Measurements from ENCODE around the gene IMPG2.

IMPG2 gene

DNA sequence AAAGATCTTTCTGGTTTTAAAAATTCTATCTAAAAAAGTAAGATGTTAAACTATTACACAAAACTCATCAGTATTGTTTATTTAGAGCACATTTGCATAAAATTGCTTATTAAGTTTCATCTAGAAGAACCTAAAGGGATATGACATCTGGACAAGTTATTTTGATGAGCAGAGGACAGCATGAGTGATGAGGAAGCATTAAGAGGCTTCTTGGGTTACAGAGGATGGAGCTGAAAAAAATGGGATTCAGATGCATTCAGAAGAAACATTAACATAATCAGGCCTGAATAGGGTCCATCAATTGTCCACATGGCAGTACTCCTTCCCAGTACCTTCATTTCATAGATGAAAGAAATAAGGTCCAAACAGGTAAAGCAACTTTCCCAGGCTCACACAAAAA, 41.6 kb downstream of the IMPG2 start:
- in situ Hi-C loops (cut with MboI; ENCODE audit: low sequenced_read_pairs): no loop called here

DNA sequence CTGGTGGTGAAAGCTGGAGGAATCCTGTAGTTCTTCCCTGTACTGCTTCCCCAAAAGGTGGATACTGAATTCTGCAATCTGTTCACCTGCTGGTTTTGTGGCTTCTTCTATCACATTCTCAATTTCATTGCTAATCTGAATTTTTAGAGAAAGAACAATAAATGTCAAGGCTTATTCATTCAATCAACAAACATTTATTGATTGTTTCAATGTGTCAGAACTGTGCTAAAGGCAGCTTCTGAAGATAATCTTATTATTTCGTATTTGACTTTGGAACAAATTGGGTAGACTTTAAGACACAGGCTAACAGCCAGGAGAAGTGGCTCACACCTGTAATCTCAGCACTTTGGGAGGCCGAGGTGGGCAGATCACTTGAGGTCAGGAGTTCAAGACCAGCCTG, 46.8 kb downstream of the IMPG2 start:
- in situ Hi-C loops (cut with MboI; ENCODE audit: low sequenced_read_pairs): no loop called here

DNA sequence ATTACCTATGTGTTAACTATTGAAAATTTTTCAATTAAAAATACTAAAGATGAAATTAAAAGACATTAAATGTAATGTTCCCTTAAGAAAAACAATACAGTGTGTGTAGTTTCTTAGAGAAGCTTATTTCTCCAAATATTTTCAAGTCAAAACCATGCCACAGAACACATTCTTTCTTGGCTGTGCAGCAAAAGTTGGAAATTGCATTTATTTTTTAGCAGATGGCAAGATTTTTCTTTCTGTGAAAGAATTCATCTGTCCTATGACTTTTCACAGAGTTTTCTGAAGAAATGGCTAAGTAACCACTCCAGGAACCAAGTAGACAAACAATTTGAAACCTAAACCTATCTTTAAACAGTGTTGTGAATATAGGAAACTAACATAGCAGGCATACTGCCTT, 47.2 kb downstream of the IMPG2 start:
- in situ Hi-C loops (cut with MboI; ENCODE audit: low sequenced_read_pairs): no loop called here

DNA sequence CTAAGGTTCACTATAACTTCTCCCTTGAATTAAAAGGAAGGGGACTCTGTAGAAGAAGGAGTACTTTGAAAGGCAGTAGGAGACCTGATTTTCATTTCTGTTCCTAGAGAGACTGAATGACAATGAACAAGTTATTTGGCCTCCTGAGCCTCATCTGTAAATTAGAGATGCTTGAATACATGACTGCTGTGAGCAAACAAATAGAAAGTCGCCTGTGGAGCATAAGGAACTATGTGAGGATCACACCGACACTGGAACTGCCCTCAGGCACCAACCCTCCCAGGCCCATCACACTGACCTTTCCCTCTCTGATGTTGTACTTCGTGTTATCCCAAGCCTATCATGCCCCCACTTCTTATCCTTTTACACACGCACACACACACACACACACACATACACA, 48.6 kb downstream of the IMPG2 start:
- in situ Hi-C loops (cut with MboI; ENCODE audit: low sequenced_read_pairs): no loop called here

DNA sequence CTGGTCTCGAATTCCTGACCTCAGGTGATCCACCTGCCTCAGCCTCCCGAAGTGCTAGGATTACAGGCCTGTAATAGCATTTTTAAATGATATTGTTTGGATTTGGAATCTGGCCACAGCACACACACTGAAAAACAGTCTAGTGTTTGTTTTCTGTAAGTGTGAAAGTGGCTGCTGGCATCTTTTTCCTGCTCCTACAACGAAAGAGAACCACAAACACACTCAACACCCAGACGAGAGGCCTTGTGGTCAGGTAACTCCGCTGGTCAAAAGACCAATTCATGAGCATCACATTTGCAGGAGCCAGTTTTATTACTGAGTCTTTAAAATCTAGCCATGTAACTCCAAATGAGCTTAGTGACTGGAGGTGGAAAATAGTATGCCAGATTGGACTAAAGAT, 50.2 kb downstream of the IMPG2 start:
- in situ Hi-C loops (cut with MboI; ENCODE audit: low sequenced_read_pairs): no loop called here

DNA sequence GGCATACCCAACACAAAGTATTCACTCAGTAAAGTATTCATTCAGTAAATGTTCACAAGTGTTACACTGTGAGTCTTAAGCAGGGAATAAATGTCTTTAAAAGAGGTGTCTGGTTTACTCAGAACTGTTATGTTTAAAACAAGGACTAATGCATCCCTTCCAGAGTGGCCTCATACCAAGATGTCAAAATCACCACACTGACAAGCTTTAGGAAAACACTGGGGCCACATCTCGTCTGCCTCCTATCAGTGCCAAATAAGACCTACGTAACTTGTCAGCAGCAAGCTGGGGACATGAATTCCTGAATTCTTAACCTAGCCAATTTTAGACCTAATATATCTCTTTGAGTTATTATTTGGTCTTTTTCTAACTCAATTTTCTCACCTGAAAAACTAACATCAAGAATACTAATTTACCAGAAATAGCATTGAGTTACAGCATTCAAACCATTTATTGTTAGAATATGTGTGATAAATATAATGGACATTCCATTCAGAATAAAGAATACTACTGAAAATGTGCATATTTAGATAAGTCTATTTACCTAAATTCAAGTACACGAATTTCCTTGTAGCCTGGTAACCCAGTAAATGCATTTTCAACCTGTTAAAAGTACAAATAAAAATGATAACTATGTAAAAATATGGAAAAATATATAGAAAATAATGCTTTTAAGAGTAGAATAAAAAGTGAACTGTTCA, 51.3 kb downstream of the IMPG2 start:
- in situ Hi-C loops (cut with MboI; ENCODE audit: low sequenced_read_pairs): no loop called here

DNA sequence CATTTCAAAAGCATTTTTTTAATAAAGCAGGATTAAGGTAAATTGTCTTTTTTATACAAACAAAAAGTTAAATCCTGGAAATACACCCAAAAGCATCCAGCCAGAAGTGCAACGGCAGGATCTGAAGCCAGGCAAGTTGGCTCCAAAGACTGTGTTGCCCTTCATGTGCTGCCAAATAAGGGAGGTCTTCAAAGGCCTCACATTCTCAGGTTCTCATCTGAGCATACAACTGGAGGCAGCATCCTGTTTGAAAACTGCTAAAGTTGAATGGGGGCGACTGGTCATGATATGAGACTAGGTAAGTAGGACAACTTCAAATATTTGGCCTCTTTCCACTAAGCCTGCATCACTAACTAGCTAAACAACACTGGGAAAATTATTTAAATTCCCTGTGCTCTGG, 52.2 kb downstream of the IMPG2 start:
- in situ Hi-C loops (cut with MboI; ENCODE audit: low sequenced_read_pairs): no loop called here

DNA sequence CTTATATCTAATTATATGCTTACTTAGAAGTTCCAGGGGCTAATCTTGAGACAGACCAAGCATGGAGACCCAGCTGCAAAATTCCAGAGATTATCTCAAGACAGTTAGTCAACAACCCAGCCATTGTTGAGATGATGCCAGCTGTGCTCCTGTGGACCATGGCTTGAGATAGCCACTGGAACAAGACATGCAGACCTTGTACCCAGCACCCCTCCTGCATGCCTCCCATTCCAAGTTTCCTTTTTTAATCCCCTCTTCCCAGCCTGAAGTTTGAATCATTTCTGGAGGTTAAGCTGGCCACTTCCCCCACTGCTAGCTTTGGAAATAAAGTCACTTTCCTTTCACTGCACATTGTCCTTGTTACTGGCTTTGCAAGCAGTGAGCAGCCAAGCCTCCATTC, 53.8 kb downstream of the IMPG2 start:
- in situ Hi-C loops (cut with MboI; ENCODE audit: low sequenced_read_pairs): no loop called here

DNA sequence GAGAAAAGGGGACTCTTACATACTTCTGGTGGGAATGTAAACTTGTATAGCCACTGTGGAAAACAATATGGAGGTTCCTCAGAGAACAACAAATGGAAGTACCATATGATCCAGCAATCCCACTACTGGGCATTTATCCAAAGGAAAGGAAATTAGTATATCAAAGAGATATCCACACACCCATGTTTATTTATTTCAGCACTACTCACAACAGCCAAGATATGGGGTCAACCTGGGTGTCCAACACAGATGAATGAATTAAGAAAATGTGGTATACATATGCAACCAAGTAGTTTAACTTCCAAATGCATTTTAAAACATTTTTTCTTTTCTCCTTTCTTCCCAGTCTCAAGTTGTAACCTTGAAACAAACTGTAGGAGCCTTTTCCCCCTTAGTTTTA, 54.3 kb downstream of the IMPG2 start:
- in situ Hi-C loops (cut with MboI; ENCODE audit: low sequenced_read_pairs): no loop called here

DNA sequence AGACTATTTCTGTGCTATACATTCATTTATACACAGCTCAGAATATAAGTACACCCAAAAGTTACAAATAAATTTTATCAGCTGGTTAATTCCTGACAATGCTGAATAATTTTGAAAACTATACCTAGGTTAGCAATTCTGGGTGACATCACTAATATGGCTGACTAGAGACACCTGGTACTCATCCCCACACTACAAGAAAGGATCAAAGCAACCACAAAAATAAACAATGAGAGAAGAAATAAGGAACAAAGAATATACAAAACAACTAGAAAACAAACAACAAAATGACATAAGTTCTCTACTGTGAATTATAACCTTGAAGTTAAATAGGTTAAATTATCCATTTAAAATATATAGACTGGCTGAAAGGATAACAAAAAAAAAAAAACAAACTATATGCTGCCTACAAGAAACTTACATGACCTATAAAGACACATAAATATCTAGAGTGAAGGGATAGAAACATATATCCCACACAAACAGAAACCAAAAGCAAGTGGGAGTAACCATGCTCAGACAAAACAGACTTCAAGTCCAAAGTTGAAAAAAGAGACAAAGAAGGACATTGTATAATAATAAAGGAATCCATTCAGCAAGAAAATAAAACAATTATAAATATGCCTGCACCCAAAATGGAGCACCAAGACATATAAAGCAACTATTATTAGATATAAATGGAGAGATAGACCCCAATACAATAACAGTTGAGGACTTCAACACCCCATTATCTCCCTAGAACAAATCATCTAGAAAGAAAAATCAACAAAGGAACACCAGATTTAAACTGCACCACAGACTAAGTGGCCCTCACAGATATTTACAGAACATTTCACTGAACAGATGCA, 57.8 kb downstream of the IMPG2 start:
- in situ Hi-C loops (cut with MboI; ENCODE audit: low sequenced_read_pairs): no loop called here

DNA sequence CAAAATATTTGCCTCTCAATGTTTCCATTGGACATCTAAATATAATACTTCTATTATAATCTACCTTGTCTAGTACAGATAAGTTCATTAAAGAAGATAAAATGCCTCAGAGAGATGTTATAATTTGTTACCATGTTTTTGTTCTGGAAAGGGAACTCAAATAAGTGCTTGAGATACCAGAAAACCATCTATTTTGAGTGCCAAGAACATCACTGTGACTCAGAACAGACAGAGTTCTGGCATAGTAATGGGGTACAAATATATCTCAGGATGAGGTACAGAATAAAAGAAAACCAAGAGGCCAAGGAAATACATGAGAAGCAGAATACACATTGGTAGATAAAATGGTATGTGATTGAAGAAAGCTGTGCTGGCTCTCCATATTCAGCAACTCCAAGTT, 58.9 kb downstream of the IMPG2 start:
- in situ Hi-C loops (cut with MboI; ENCODE audit: low sequenced_read_pairs): no loop called here

DNA sequence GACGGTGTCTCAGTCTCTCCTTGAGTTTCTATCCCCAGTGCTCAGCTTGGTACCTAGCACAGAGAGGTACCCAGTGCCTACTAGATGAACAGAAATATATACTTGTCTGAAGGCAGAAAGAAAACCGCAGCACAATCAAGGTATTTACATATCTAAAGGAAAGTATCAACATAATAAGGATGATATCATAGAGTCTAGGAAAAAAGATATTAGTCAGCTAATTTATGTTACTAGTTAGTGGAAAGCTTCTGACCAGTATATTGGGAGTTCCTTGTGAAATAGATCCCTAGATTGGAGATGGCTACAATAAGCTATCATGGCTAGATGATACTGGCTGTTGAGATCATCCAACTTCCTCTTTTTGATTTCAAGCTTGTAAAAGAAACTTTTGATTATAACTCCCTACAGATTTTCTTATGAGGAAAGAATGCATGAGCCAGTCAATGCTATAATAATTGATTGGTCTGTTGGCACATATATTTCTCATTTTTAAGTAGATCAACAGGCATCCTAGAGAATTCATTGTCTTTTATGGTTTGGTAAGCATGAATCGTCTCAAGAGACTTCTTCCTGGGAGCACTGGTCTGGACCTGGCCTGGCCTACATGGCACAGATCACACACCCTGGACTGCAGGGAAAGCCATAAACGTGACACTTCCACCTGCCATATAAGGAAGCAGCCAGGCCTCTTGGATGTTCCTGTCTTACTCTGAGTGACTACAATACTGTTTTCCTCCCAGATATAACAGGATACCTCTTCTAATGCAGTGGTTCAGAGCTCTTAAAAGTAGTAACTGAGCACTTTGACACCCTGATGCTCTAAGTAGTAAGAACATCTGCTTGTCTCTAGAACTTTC, 60.7 kb downstream of the IMPG2 start:
- in situ Hi-C loops (cut with MboI; ENCODE audit: low sequenced_read_pairs): no loop called here

DNA sequence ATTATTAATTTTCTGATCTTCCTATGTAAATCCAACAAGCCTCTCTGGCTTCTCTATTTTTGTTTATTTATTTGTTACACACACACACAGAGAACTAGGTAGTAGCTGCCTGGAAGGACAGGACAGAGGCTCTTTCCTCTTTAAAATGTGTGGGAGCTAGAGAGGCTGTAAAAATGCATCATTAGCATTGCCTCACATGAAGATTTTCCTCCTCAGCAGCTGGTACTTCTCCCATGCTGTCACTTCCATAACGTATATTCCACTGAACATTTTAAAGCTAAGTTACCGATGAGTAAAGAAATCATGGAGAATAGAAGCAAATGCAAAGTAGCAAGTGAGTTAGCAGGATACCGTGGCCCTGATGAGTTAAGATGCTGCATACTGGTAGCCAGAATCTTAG, 63.9 kb downstream of the IMPG2 start:
- in situ Hi-C loops (cut with MboI; ENCODE audit: low sequenced_read_pairs): no loop called here

DNA sequence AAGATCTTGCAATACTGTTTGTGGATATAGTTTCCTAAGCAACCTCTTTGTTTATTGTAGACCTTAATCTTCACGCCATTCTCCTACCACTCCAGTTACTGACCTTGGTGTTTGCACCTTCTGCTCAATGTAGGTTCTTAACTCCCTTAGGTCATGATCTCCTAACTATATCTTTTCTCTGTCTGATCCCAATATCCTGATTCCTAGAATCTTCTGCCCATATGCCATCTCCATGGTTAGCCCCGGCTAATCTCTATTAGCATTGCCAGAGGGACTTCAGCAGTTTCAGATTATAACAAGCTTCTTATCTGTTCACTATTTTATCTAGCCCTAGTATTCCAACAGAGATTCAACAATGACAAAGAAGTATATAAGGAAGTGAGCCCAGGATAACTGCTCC, 64.9 kb downstream of the IMPG2 start:
- in situ Hi-C loops (cut with MboI; ENCODE audit: low sequenced_read_pairs): no loop called here

DNA sequence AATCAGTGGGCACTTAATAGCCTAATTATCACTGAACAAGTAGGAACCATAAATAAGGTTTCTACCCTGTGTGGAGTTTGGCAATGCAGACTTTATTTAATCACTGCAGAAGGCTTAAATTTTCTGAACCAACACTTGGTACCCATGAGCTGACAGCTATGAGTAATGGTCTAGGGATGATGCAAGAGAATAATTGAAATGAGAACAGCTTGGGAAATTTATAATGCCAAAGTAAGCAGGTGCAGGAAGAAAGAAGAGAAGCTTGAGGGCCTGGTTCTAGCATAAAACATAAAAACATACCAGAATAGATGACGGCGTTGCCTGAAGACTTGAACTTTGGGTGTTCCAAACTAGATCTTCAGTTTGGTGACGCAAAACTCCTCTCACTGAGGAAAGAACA, 67.0 kb downstream of the IMPG2 start:
- in situ Hi-C loops (cut with MboI; ENCODE audit: low sequenced_read_pairs): no loop called here

DNA sequence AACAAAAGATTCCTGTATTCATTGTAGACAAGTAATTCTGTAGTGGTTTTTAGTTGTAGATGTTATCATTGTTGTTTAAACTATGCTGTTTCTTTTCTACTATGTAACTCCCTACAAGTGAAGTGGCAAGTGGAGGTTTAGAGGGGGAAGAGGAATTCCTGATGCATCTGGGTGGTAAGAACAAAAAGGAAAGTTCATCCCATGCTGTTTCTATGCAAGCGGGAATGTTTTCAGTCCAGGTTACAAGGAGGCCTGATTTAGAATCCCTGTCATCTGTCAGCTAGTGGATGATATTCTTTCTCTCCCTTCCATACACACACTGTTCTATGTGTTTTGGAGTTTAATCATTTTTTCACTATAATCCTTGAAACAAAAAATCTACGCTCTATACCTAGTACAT, 67.4 kb downstream of the IMPG2 start:
- in situ Hi-C loops (cut with MboI; ENCODE audit: low sequenced_read_pairs): no loop called here

DNA sequence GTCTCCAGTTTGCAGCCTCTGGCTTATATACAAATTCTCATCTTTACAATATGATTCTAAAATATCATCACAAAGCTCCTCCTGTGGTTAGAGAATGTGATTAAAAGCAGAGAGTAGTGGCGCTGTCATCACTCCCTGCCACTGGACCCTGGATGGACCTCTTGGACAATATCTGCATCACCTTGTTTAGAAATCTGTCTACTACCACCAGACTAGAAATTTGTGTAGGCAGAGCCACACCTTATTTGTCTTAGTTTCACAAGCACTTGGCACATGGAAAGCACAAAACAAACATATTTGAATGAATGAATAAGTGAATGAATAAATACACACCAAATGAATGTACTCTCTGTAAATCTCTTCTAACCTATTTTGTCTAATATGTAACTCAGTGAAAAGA, 68.1 kb downstream of the IMPG2 start:
- in situ Hi-C loops (cut with MboI; ENCODE audit: low sequenced_read_pairs): no loop called here

DNA sequence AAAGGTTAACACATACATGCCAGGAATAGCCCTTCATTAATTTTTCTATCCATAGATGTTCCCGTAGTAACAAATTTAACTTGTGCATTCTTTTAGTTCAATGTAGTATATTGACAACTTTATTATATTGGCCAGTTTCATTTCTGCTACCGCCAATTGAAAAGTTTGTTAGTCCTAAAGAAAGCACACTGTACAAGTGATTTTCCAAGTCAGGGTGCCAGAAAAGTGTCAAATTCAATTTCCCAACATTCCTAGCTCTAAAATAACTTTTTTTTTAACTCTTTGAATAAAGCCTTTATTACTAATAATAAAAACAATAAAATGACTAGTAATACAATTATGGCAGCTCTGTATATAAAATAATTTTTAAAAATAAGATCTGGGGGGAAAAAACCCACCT, 68.9 kb downstream of the IMPG2 start:
- in situ Hi-C loops (cut with MboI; ENCODE audit: low sequenced_read_pairs): no loop called here

DNA sequence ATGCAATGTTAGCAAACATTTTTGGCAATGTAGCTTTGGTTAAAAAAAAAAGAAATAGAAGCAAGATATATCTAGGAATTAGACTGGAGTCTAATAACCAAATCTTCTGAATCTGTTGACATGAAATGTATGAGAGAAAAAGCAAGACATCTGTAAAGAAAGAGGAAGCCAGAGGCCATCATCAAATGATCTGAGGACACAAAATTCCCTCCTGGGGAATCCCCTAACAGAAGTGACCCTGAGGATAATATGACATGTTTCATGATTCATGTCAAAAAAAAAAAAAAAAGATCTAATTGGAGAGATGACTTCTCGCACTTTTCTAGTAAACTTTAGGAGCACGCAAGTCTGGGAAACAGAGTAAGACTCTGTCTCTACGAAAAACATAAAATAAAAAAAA, 70.9 kb downstream of the IMPG2 start:
- in situ Hi-C loops (cut with MboI; ENCODE audit: low sequenced_read_pairs): no loop called here

DNA sequence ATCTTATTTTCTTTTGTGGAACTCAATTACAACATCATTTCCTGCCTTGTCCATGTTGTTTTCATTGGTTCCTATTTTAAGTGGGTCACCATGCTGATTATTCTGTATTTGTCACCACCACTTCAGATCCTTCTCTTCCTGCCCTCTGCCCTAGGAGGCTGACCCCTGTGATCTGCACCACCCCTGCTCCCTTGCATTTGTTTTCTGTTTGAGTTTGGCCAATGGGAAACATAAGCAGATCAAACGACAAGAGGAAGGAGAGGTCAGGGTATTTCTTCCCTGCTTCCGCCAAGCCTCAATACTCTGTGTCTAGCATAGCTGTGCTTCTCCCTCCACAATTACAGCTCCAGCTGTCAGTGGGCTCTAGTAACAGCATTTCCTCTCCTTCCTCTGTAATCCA, 71.6 kb downstream of the IMPG2 start:
- in situ Hi-C loops (cut with MboI; ENCODE audit: low sequenced_read_pairs): no loop called here

DNA sequence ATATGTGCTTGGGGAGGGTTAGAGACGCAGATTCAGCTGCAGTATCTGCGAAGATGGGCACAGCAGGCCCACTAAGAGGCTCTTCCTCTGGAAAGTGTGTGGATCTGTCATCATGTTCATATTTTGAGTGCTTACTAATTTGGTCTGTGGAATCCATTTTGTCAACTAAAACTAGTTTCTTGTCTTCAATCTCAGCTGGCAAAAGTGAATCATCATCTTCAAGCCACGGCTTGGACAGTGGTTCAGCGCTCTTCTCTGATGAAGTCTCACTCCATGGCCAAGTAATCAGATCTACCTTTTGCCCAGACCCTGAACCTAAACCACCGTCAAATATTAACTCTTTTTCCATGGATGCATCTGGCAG, 76.2 kb downstream of the IMPG2 start:
- in situ Hi-C loops (cut with MboI; ENCODE audit: low sequenced_read_pairs): no loop called here
